Effector CD4-positive, alpha-beta T cell (primary cell): ENCODE measurements around the gene ARMH3.

Experiments used
- DNase-seq: peaks from one replicate; pipeline ENCODE4 v3.0.0-alpha.2; 2020

Gene ARMH3

DNA sequence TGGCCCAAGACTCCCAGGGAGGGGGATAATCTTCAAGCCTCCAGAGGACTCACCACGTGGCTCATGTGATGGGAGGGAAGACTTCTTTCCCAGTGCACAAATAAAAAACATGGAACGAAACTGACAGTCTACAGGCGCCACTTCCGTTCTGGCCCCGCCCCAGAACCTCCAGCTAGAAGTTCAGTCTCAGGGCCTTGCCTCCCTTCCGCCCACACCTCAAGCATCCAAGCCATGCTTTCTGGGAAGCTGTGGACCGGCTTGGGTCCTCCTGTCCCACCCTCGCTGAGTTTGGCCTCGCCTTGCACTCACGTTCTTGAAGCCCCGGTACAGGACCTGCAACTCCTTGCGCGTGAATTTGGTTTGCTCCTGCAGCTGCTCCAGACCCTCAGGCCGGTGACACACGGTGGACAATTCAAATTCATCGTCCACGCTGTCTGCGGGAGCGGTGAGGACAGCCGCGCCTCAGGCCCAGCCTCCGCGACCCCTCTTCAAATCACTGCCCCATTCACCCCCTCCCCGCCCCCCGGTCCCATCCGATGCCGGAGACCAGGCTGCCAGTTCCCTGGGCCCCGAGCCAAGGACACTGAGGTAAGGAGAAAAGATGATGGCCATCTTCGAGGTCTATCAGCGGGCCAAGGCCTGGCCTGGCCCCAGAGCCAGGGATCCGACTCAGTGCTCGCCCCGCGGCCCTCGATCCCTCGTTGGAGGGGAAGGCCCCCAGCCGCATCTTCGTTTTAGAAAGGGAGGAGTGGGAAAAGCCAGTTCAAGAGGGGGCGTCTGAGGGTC is 227.0 kb downstream of the ARMH3 start:
- DNase-seq: no peak

DNA sequence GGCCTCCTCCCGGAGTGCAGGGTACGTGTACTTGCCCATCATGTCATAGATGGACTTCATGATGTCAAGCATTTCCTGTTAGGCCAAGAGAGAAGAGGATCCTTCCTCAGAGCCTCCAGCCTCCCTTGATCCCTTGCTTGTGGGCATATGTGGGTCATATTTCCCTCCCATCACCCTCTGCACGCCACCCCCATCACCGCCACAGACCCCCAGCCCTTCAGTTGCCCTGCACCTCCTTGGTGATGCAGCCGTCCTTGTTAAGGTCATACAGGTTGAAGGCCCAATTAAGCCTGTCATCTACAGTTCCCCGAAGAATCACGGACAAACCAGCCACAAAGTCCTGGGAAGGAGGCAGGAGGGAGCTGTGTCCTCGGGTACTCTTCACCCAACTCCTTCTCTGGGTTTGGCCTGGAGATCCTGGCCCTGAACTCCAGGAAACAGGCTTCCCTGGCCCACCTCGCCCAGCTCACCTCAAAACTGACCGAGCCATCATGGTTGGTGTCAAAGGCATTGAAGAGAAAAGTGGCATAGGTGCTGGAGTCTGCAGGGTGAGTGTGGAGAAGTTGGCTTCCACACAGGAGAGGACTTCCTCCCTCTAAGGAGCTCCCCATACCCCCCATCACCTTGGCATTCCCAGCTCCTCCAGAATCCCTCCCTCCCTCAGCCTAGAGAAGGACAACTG is 227.9 kb downstream of the ARMH3 start:
- DNase-seq: no peak

DNA sequence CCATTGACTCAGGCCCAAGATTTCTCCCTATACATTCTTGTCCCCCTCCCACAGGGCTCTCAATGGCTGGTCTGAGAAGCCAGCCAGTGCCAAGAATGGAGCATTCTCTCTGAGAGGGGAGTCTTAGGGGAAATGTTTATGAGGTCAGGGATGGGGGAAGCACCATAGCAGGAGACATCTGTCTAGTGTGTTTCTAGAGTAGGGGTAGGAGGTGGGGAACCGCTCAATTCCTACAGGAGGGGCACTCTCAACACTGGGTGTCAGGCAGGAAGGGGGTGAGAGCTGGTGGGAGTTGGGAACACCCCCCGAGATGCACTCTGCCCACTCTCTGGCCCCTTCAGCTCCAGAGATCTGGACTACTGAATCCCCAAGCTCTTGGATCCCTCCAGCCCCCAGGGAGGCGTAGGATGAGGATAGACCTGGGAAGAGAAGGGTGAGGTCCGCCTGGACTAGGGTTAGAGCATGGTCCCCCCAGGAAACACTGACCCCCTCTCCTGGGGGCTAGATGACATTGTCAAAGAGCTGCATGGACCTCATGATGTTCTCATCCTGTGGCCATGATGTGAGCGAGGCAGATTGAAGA is 229.0 kb downstream of the ARMH3 start:
- DNase-seq: no peak

DNA sequence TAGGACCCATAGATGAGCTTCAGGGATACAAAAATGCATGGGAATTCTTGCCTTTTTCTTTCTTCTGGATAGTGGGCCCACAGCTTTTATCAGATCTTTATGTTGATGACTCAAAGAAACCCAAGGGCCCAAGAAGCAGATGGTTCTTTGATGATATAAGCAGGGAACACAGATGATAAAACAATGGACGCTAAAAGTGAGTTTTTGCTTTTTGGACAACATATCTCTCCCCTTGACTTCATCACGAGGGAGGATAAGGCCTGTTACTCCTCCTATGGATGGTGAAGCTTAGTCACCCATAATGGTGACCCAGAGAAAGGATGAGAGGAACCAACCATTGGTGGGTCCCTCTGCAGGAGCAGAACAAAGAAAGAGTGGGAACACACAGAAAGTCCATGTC is 231.2 kb downstream of the ARMH3 start:
- no peak for DNase-seq

DNA sequence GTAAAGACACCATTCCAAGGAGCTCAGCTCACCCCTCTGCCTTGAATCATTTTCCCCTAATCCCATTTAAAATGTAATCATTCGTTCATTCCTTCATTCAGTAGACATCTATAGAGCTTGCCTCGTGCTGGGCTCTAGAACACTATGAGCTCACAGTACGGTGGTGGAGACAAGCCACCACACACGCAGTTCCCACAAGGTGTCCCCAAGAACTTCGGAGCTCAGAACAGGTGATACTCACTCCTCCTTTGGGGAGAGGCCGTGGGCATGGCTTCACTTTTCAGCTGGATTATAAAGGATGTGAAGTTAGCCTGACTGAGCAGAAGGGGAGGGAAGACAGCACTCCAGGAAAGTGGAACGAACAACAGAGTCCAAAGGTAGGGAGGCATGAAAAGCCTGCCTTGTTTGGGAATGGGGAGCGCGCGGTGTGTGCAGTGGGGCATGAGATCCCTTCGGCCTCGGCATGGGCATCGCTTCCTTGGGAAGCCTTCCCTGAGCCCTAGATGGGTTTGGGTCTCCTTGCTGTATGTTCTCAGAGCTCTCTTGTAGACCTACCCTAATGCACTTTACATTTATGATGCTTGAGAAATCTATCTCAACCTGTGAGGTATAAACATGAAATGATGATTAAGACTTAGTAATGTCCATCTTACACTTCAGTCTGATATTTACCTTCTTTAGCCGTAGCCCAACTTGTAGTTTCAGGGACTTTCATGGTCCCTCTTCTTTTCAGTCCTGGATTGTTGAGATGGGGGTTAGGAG is 236.9 kb downstream of the ARMH3 start:
- peak; percentile 32 for DNase-seq

DNA sequence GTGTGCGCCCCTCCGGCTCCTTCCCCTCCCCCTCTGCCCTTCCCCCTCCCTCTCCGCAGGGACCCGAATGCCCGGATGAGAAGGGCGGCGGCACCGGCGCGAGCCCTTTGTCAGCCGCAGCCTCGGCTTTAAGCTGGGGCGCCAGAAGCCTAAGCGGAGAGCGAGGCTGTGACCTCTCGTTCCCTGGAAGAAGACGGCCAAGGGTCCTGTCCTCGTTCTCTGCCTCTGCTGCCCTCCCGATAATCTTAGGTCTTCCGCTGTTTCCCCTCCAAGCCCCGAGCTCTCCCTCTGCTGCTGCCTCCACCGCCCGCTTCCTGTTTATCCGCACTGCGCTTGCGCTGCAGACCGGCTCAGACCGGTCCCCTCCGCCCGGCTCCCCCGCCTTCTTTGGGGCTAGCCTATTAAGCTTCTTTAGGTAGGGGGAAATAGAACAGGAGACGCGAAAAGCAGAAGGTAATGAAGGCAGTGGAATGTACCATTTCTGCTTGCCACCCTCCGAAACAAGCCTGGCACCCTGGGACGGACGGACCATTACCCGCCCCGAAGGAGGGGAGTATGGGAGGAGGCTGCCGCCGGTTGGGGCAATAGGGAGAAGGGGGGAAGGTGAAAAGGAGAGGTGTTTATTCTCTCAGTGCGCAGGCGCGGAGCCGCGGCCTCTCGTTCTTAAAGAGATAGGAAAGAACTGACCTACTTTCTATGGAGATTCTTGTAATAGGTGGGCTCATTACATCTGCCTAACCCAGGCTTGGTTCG is 237.7 kb downstream of the ARMH3 start, which contains the start of gene OGA:
Gene OGA, minus strand, starts transcription at position 326 of the 753 bp plus-strand sequence. CDS start 422 bp downstream, outside the sequence.
- DNase-seq: peak; percentile 97

DNA sequence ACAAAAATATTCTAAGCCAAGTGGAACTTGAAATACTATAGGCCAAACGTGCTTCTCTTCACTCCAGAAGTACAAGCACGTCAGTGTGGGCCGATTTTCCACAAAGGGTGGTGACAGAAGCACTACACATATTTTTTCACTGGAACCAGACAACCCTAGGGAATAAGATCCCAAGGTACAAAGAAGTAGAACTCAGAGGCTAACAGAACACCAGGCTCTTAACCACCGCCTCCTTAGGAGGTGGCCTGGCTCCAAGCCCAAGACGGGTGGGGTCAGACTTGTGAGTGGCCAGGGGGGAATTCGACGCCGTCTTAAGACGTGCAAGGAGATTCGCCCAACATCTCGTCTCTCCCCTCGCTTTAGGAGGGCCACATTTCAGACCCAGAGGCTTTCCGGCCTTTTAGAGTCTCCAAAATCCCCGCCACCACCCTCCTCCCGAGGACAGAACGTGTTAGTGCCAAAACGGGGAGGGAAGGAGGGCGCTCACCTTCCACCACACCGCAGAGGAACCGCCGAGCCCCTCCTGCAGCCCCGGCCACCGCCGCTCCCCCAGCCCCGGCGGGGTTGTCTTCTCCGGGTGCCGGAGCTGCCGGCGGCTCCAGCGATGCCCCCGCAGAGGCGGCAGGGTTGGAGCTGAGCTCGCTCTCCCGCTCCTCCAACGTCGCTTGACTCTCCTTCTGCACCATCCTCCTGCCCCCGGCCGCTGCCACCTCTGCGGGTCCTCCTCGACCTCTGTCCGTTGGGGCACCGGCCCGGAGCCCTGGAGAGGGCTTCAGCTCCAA is 238.4 kb downstream of the ARMH3 start:
- peak; percentile 26 for DNase-seq

DNA sequence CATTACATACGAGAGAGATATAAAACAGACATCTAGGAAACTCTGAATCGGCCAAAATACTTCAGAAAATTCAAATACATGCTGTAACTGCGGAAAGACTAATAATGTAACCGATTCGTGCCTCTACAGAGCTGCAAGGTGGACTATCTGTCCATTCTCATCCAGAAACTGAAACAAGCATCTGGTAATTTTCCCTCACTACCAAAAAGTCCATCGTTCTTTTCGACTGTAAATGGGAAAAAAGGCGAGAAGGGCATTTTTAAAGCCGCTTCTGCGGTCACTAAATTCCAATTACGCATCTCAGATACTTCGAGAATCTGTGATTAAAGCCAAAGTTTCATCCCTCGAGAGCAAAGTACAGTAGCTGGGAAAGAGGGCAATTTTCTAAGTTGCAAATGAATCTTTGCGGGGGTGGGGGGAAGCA is 239.0 kb downstream of the ARMH3 start:
- no peak for DNase-seq

DNA sequence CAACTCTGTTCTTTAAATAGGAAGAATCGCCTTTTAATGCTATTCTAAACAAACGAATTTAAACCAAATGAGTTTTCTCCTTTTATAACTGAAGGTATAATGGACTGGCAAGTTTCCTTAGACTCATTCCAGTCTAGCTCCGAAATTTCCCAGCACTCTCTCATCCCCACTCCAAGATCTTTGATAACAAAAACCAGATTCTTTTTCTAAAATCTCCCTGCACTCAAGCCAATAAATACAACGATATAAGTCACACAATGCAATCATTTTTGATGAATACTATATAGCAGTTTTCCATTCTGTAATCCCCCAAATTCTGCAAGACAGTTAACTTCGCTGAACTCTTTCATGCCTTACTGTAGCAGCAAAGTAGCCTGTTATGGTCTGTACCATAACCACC is 239.6 kb downstream of the ARMH3 start:
- DNase-seq: no peak

DNA sequence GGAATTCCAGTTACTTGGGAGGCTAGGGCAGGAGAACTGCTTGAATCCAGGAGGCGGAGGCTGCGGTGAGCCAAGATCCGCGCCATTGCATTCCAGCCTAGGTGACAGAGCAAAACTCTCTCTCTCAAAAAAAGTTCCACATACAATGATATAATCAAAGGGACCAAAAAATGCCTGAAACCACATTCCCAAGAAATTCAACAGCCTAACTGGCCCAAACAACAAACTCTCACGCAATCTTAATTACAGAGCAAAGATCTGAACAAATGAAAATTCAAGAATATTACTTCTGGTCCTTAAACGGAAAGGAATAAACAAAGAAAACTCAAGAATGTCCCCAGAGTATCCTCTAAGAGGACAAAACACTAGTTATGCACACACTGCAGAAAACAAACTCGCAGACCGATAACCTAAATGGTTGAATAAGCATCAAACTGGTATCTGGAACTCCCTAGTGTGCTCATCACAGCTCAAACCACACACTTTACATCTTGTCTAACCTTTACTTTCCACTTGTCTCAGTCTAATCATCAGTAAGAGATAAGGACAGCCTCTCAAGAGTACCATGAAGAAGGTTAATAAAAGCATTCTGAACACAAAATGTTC is 241.4 kb downstream of the ARMH3 start:
- no peak for DNase-seq

DNA sequence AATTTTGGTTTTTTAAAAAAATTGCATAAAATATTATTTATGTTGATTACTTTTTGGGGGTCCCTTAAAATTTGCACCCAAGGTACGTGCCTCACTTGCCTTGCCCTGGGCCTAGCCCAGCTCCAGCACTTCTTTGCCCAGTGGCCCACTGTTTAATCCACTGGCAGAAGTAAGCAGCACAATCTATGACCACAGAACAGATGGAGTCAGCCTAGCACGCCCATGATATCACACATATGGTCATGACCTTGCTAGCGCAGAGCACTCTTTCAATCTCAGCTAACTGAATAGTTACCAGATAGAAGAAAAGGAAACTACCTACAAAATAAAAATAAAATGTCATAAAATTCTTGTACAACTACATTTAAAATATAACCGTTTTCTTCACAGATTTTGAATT is 243.4 kb downstream of the ARMH3 start:
- no peak for DNase-seq

DNA sequence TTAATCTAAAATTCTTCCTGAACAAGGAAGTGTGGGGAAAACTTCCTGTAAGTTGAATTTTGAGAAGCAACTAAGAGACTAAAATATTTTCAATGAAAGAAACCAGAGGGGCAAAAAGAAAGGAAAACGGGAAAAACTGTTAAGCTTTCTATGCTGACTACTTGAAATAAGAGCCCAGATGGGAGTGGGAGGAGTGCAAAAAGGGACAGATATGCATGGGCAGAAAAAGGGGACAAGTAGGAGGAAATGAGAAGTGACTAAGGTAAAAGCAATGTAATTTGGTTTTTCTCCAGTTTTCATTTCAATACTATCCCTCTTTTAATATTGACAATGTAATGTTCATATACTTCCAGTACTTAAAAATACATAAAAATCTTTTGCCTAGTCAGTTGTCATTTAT is 248.8 kb downstream of the ARMH3 start:
- no peak for DNase-seq

DNA sequence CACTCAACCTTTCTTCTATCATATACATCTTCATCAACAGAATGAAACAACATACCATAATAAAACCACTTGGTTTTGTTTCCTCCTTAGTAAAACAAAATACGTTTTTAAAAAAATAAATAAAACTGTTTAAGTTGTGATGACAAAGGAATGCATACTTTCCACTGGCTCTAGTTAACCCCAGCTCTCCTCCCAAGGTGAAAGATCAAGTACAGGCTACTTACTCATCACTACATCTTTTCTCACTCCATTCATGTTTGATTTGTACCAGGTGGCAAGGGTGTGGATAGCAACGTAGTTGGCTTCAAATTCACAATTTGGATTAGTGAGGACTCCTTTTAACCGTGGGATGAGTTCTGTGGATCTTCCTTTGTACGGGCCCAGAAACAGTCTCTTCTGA is 252.5 kb downstream of the ARMH3 start:
- DNase-seq: no peak

DNA sequence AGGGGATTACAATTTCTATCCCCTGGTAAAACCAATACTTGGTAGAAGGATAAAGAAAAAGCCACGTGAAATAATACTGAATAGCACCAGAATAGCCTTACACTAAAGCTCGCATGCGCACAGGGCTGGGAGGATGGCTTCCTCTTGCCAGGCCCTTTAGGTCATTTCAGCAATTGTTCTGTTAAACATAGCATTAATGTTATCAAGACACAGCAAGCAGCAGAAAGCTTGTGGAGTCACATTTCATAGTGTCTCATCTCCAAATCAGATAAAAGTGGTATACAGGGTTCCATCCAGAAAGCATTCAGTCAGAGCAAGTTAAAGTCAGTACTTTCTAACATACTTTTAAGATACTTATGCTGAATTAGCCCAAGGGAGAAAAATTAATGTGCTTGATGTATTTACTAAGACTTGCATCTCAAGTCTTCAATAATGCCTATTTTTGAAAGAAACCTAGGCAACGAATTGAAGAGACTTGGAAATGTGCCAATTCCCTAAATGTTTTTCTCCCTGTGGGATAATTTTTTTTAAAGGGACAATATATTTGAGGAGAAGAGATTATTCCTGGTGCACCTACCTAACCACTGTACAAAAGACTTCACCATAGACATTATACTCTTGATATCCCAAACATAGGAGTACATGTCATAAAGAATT is 258.4 kb downstream of the ARMH3 start:
- DNase-seq: no peak
